Keratinocyte (primary cell): ENCODE data around the gene NDUFA3.

Experiments used
- EZH2 ChIP-seq: IDR thresholded peaks from one replicate; pipeline ENCODE4 v1.6.1; 2012; ENCODE audit warnings: inconsistent platforms, mild to moderate bottlenecking, low read length, moderate library complexity
- TF ChIP-seq, protein P1 (sequence below), 3 experiments: IDR thresholded peaks in 1 of 3; conservative IDR thresholded peaks in 1 of 3; optimal IDR thresholded peaks in 1 of 3; 2 replicates in 2 of 3; 3 replicates in 1 of 3; pipeline versions ENCODE3 to v1.5.1; 2011; ENCODE audit warnings: low read length in 3 of 3, mild to moderate bottlenecking in 3 of 3, moderate library complexity in 2 of 3, control low read depth in 1 of 3, inconsistent platforms in 1 of 3; ENCODE audit not compliant: insufficient read depth in 2 of 3; ENCODE audit errors: extremely low read depth in 1 of 3

DNA sequence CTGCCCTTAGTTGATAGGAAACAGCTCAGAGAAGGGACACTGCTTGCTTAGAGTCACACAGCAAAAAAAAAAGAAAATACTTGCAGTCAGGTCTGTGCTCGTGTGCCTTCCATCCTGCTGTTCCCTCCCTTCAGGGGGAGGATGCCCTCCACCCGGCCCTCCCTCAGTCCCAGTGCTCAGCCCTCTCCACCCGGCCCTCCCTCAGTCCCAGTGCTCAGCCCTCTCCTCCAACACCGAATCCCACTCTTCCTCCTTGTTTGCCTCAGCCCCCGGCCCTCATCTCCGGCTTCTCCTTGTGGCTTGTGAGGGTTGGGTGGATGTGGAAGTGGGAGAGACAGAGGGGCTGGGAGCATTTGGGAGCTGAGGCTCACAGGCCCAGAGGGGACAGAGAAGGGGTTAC is 7.0 kb downstream of the NDUFA3 start:
- TF ChIP-seq, protein P1, sequence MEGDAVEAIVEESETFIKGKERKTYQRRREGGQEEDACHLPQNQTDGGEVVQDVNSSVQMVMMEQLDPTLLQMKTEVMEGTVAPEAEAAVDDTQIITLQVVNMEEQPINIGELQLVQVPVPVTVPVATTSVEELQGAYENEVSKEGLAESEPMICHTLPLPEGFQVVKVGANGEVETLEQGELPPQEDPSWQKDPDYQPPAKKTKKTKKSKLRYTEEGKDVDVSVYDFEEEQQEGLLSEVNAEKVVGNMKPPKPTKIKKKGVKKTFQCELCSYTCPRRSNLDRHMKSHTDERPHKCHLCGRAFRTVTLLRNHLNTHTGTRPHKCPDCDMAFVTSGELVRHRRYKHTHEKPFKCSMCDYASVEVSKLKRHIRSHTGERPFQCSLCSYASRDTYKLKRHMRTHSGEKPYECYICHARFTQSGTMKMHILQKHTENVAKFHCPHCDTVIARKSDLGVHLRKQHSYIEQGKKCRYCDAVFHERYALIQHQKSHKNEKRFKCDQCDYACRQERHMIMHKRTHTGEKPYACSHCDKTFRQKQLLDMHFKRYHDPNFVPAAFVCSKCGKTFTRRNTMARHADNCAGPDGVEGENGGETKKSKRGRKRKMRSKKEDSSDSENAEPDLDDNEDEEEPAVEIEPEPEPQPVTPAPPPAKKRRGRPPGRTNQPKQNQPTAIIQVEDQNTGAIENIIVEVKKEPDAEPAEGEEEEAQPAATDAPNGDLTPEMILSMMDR (optimal IDR thresholded peaks at IDR 0.05 in 1 of 3, IDR thresholded peaks at IDR 0.05 in 1 of 3, conservative IDR thresholded peaks at IDR 0.05 in 1 of 3; ENCODE audit: extremely low read depth in 1 of 3, insufficient read depth in 2 of 3, low read length in 3 of 3): no peak
- TF ChIP-seq EZH2: no peak
